Measurements from ENCODE around the gene COL4A3. TPM values are rescaled to one million over a fixed set of nuclear protein-coding genes. Genes with fewer than 3 reads are reported as not detected.

COL4A3 gene
- total RNA-seq = under 0.01 TPM in 2 replicates

GRCh38 chr2:227163998-227164762 is at the start of gene COL4A3, which contains the start of gene COL4A4:
TSS of gene COL4A3 (plus strand) at chr2:227164624. CDS start at chr2:227164727, 103 bp downstream.
TSS of gene COL4A4 (minus strand) at chr2:227164205. CDS start at chr2:227147483, 16,722 bp downstream.
- DNase-seq = no peak

- DNase-seq = no peak
Observed at GRCh38 chr2:227115761-227116160, 48.7 kb upstream of the COL4A3 start.

- DNase-seq = no peak
Observed at GRCh38 chr2:227117027-227117426, 47.4 kb upstream of the COL4A3 start.

- no peak for DNase-seq
Observed at GRCh38 chr2:227117852-227118251, 46.6 kb upstream of the COL4A3 start.

- DNase-seq = no peak
Observed at GRCh38 chr2:227118353-227118752, 46.1 kb upstream of the COL4A3 start.

- DNase-seq = no peak
Observed at GRCh38 chr2:227123697-227124096, 40.7 kb upstream of the COL4A3 start.

GRCh38 chr2:227124811-227125210 is 39.6 kb upstream of the COL4A3 start:
- no peak for DNase-seq

- DNase-seq = no peak
Observed at GRCh38 chr2:227125506-227125905, 38.9 kb upstream of the COL4A3 start.

GRCh38 chr2:227127201-227127600 is 37.2 kb upstream of the COL4A3 start:
- no peak for DNase-seq

GRCh38 chr2:227130636-227131035 is 33.8 kb upstream of the COL4A3 start:
- DNase-seq = no peak

- DNase-seq = no peak
Observed at GRCh38 chr2:227132986-227133385, 31.4 kb upstream of the COL4A3 start.

- no peak for DNase-seq
Observed at GRCh38 chr2:227134591-227134990, 29.8 kb upstream of the COL4A3 start.

GRCh38 chr2:227141301-227141700 is 23.1 kb upstream of the COL4A3 start:
- DNase-seq = no peak

GRCh38 chr2:227143895-227144294 is 20.5 kb upstream of the COL4A3 start:
- no peak for DNase-seq

GRCh38 chr2:227146456-227146855 is 18.0 kb upstream of the COL4A3 start:
- DNase-seq = no peak

- DNase-seq = no peak
Observed at GRCh38 chr2:227147023-227147422, 17.4 kb upstream of the COL4A3 start.

- DNase-seq = no peak
Observed at GRCh38 chr2:227148106-227148505, 16.3 kb upstream of the COL4A3 start.

GRCh38 chr2:227150222-227150936 is 14.0 kb upstream of the COL4A3 start:
- no peak for DNase-seq

GRCh38 chr2:227152093-227152766 is 12.2 kb upstream of the COL4A3 start:
- DNase-seq = no peak

GRCh38 chr2:227153307-227153706 is 11.1 kb upstream of the COL4A3 start:
- DNase-seq = no peak

GRCh38 chr2:227153758-227154486 is 10.5 kb upstream of the COL4A3 start:
- DNase-seq = no peak

- no peak for DNase-seq
Observed at GRCh38 chr2:227154986-227155774, 9.2 kb upstream of the COL4A3 start.
